NCI-H2227 (cell line): Measurements from ENCODE around the gene TMEM132D.
"Not testable (repeated sequence)": the region's sequence is repeated elsewhere in the genome, so short reads cannot be mapped to it uniquely, and the experiment has no call there.

Source experiments
- DNase-seq: peaks from one replicate; lab custom pipeline; 2025; ENCODE audit not compliant: unreplicated experiment; lab: John Stamatoyannopoulos, UW

Gene TMEM132D

DNA sequence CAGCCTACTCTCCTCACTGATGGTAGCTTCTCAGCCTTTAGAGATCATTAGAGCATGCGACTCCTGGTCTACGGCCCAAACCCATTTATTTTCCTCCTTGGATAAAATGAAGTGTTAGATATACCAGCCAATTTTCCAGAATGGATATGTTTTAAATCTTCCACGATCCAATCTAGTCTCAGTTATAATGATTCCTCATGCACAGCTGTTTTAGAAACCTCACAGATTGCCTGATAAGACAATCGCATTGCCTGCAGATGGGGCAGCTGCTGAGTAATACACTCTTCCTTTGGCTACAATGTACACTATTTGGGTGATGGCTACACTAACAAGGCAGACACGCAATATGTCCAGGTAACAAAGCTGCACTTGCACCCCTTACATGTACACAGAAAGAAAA, 823.4 kb downstream of the TMEM132D start:
- no peak for DNase-seq

DNA sequence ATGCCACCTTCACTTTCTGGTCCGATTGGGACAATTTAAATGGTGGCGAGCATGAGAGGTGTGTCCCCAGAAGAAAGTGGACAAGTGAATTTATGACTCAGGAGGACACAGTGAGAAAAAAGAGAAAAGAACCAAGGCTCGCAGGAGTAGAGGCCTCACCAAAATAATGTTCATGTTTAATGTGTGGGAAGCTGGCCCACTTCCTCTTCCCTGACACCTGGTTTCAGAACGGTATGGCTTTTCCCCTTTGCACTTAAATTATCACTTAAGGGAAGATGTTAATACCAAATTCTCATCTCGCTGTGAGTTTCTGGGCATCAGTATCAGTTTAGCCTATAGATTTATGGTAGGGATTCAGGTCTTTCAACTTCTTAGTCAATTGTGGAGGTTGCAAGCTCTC, 824.1 kb downstream of the TMEM132D start:
- DNase-seq: no peak

DNA sequence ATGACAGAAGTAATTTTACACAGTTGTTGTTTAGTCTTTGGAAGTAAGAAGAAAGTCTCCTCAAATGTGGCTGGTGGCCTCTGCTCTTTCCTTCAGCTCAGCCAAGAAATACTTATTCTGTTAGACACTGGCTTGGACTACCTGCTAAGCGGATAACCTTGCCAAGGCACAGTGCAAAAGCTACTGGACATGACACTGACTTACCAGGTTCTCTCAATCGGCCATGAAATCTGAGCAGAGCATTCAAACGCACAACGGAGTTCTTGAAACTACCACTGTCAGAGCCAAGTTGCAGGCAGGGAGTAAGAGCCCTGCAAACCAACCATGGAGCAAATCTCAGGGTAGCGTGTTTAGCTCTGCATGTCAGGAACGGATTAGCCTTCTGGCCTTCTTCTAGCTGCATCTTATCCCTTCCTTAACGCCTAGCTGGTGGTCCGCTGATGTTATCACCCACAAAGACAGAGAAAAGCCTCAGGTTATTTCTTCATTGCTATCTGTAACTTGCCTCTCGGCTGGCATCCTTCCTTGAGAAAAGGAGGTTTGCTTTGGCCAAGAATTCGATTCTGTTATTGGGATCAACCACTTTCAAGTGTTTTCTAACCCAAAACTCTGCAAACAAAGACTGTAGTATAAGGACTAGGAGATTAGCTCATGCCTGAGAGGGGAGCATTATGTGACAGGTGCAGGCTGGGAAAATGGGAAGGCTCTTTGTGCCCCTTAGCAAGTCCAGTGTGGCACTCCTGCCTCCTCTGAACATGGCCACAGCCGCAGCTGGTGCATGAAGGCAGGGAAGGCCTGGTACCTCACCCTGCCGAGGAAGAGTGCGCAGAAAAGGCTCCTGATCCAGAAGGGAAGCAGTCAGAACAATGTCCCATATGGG, 827.1 kb downstream of the TMEM132D start:
- DNase-seq: no peak

DNA sequence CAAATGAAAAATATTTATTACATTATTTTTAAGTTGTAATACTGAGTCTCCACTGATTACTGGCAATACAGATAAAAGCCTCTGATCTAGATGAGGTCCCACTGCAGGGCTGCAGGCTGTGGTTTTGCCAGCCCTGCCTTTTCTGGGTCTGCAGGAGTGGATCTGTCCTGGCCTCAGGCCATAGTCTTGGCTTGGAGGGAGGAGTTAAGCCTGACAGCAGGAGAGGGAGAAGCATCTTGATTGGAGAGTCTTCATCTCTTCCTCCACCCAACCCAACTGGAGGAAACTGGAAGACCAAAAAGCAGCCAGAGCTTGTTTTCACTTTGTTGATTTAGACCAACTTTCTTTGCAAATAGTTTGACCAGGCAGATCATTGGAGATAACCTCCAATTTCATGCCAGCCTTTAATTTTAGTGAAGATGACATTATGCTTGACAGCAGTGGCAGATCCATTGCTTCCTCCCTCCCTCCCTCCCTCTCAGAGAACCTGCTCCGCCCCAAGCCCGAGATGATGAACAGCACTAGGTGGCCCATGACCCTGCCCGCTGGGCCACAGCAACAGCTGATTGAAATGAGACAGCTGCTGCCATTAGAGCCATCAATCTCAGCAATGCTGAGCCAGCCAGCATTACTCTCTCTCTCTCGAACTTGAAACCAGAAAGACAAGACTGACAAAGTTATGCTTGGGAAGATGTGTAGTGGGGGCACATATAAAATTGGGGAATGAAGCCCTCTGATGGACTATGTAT, 828.2 kb downstream of the TMEM132D start:
- no peak for DNase-seq

DNA sequence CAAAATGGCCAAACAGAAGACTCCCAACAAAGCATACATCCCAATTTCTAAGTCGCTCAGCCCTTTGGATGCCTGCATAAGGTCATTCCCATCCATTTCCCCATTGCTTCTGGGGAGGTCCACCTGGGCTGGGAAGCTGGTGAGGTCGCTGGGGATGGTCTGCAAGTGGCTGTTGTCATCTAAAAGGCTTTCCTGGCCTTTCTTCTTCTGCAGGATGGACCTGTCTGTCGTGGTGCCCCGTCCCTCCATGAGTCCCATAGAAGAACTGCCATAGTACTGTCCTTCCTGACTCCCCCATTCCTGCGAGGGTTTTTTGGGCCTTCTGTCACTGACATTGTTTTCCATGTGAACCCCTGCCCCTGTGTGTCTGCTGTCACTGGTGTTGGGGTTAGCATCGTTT, 829.4 kb downstream of the TMEM132D start:
- DNase-seq: no peak

DNA sequence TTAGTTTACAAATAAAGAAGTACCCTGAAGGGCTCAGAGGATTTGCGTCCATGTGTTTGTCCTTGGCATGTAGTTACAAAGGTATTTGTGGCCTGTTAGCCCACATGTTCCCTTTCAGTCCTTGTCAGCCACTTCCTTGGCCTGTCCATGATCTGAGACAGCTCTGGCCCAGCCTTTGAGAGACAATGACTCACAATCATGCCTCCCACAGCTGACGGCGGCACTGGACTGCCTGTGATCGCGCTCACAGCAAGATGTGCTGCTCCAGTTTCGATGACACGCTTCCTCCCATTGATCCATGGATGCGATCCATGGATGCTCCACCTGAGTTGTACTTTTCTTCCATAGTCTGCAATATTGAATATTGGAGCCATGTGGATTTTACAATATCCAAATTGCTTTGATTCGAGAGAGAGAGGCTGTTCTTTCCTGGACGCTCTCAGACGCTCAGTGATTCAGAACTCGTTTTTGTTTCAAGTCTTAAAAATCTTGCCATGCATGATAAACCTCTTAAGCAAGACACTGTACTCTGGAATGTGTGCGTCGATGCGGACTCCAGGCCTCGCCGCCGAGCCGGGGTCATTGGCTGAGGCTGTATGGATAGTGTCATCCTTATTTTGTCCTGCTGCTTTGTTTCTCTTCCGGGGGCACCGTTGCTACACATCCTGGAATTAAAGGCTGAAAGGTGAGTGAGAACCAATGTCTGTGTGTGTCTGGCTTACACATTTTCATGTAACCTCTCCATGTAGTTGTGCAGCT, 830.5 kb downstream of the TMEM132D start:
- no peak for DNase-seq

DNA sequence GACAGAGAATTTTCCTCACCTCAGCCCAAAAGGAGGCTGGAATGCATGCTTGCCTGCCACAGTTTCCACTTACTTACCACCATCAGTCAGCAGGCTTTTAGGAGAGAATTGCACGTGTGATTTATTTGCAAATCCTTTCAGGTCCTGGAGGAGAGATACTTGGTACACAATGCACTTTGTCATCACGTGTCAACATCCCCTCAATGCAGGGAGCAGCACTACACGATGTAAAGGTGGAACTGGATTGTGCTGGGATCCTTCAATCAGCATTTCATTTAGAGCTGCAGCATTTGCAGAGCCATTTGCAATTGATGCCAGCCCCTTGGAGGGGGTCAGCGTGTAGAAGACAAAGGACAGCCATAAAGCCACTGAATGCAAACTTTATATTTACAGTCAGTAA, 832.5 kb downstream of the TMEM132D start:
- DNase-seq: no peak

DNA sequence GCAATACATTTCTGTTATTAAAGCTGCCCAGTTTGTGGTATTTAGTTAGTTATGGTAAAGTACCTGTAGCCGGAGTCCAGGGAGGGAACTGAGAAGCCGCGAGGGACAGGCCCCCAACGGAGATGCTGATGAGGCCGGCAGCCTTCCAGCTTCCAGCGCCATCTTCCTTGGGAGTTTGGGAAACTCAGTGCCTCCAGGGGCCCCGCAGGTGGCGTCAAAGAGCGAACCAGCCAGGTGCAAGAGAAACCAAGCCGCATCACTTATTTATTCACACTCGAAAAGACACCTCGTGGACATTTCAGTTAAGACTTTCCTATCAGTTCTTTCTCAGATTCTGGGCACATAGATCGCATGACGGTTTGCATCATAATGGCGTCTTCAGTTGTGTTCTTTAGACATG, 833.9 kb downstream of the TMEM132D start:
- no peak for DNase-seq

DNA sequence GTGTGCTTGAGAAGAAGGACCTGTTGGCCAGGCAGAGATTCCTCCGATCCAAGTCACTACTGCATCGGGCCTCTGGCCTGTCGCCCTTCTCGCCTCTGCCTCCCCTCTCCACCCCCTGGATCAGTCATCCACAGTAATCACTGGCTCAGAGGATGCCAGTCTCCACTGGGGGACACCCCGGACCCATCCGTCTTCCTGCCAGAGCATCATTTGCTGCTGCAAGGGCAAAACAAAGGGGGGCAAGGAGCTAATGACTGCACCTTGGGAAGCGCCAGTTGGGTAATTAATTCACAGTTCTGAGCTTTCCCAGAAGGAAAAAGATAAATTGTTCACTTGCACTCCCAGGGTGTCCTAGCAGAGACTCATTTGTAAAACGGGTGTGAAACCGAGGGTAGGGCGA, 835.1 kb downstream of the TMEM132D start:
- no peak for DNase-seq

DNA sequence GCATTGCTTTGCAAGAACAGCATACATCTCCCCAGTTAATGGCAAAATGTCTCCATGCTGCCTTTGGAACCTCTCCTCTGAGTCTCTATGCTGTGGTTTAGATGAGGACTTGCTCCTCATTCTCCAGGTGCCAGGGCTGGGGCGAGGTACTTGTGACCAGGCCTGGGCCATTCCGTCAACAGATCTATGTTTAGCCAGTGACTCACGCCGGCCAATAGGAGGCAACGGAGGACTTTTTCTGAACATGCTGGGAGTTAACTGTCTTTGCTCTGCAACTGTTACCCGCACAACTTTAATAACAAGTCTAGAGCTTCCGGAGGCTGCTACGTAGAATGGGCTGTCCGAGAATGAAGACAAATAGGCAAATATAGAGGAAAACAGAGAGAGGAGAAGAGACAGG, 836.3 kb downstream of the TMEM132D start:
- no peak for DNase-seq

DNA sequence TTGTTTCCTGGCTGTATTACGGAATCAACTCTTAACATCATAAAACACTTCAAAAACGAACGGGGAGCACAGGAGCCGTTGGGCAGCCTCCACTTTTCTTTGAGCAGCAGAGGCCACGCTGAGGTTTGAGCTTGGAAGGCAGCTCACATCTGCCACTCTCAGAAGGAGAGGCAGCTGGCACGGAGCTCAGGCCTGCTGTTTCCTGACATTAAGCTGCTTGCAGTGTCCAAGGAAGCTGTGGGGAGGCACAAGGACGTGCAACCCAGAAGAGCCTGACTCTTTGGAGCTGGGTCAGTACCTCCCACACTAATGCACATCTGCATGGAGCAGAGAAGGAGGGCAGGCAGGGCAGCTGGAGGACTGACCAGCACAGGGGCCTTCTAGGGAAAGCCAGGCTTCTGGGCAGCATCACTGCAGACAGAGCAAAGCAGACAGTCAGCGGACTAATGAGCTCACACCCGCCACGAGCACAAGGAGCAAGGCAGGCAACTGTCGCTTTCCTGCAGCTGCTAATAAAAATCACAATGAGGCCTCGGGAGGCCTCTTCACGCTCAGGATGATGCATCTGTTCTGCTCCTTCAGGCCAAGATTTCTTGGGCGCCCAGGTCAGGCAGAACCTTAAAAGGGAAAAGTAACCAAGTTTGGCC, 839.5 kb downstream of the TMEM132D start:
- DNase-seq: no peak

DNA sequence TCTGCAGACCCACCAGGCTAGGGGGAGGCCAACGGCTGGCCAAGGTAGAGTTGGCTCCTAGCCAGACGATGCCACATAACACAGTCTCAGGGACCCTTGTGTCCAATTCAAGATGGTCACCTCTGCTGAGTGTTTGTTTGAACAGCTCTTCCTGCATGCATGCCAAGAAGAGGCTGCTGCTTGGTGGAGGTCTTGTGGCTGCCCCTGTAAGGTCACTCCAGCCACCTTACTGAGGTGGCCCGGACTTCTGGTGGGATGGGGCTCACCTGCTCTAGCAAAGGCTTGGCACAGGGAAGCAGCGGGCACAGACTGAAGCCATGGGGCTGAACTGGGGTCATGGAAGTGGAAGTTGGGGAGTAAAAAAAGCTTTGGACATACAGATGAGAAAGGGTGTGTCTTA, 840.2 kb downstream of the TMEM132D start:
- DNase-seq: no peak

DNA sequence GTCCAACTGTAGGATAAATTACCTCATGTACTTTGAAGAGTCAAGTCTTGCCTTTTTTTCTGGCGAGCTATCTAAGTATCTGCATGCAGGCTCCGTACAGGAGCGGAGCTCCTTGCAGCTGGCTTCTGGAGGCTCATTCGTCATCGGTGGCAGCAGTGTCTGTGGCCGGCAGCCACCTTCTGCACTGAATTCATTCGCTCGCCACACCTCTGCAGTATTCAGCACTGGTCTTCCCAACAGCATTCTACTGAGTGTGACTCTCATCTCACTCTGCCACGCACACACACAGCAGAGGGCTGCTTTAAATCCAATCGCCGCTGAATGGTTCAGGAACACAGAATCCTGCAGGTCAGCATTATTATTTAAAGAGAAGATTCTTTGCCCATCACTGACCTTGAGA, 850.6 kb downstream of the TMEM132D start:
- DNase-seq: no peak

DNA sequence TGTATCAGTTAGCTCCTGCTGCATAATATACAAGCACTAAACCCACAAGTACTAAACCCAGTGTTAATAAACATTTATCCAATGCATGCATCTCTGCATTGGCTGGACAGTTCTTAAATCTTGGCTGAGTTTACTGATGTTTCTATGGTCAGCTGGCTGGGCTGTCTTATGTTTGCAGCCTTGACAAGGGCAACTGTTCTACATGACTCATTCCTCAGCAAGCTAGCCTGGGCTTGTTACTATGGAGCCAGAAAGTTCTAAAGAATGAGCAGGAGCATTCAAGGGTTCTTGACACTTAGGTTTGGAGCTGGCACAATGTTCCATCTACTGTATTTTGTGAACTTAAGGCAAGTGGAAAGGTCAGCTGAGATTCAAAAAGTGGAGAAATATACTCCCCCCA, 851.5 kb downstream of the TMEM132D start:
- DNase-seq: no peak

DNA sequence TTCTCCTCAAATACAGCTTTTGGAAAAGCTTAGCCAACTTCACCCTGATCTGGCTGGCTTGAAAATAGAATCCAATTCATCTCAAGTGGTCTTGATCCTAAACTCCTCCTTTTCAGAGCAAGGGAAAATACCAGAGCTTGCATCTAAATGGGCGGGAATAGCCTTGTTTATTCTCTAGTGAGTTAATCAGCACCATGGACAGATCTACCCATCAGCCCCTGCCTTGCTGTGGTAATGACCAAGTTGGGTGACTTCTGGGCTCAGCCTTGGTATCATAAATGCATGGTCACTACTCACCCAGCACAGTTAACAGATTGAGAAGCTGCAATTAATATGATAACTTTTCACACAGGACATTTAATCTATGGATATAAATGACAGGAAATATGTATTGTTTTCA, 853.9 kb downstream of the TMEM132D start:
- no peak for DNase-seq

DNA sequence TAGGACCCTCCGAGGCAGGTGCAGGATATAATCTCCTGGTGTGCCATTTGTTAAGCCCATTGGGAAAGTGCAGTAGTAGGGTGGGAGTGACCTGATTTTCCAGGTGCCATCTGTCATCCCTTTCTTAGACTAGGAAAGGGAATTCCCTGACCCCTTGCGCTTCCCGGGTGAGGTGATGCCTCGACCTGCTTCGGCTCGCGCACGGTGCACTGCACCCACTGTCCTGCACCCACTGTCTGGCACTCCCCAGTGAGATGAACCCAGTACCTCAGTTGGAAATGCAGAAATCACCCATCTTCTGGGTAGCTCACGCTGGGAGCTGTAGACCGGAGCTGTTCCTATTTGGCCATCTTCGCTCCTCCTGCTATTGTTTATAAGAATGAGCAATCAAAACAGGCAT, 860.5 kb downstream of the TMEM132D start:
- DNase-seq: not testable (repeated sequence)

DNA sequence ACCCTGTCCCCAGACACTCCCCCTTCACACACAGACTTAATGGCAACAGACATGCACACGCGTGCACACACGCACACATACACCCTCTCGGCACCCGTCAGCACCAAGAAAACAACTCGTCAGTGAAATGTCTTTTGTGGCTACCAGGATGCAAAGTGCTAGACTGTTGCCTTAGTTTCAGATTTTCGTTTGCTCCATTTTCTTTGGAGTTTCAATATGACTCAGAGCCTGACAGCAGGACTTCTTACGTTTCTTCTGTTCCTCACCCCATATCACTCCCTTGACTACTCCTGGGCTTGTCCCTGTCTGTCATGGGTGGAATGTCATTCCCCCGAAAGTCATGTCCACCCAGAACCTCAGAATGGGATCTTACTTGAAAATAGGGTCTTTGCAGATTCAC, 867.7 kb downstream of the TMEM132D start:
- no peak for DNase-seq

DNA sequence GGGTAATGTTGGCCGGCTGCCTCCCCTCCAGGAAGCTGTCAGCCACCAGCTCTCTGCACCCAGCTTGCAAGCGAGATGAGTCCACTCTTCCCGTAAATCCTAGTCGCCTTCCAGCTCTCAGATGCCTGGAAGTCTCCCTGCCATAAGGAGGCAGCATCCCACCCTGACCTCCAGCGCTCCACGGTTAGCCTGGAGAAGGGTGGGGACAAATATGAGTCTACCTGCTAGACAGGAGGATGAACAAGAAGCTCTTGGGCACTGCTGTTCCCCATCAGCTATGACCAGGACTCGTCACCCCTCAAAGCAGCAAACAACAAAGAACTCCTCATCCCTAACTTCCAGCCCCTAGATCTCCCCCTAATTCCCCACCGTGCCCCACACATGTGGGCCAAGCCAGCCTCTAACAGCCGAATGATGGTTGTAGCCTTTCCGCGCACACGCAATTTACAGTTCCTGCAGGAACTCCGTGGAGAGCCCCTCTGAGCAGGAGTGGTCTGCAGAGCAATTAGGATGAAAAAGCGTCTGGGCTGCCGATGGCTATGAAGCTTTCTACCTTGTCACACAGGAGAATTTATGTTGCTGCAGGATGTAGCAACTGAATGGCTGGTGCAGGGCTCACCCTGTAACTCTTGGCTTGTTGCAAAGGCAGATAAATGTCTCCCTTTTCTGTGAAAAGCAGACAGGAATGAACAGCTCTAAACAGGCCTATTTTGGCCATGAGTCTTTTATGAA, 869.1 kb downstream of the TMEM132D start:
- DNase-seq: no peak

DNA sequence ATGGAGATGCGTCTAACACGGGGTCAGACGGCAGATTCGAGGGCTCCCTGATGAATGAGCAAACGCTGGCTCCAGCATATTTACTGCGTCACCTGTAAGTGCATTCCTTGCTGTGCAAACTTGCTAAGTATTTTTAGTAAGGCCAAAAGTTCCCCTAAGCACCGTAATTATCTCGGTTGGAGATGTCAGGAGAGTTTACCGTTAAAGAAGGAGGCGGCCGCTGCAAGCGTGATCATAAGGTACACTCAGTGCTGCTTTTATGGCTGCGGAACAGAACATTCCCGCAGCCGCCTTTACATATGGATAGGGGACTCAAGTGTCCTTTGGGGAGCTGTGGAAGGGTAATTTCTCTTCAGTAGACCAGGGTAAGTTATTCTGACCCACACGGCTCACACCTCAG, 875.0 kb downstream of the TMEM132D start:
- DNase-seq: peak; percentile 61

DNA sequence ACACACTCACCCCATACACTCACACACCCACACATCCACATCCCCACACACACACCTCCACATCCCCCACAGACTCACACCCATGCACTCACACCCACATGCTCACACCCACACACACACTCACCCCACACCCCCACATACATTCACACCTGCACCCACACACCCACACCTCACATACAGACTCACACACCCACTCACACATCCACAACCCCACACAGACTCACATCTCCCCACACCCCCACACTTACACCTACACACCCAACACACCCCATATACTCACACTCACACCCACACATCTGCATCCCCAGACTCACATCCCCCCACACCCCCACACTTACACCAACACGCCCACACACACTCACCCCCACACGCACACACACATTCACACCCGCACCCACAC, 878.8 kb downstream of the TMEM132D start:
- DNase-seq: no peak
